Measurements from ENCODE around the gene HYAL1.
"Not testable (repeated sequence)": the region's sequence is repeated elsewhere in the genome, so short reads cannot be mapped to it uniquely, and the experiment has no call there.

HYAL1 gene

DNA sequence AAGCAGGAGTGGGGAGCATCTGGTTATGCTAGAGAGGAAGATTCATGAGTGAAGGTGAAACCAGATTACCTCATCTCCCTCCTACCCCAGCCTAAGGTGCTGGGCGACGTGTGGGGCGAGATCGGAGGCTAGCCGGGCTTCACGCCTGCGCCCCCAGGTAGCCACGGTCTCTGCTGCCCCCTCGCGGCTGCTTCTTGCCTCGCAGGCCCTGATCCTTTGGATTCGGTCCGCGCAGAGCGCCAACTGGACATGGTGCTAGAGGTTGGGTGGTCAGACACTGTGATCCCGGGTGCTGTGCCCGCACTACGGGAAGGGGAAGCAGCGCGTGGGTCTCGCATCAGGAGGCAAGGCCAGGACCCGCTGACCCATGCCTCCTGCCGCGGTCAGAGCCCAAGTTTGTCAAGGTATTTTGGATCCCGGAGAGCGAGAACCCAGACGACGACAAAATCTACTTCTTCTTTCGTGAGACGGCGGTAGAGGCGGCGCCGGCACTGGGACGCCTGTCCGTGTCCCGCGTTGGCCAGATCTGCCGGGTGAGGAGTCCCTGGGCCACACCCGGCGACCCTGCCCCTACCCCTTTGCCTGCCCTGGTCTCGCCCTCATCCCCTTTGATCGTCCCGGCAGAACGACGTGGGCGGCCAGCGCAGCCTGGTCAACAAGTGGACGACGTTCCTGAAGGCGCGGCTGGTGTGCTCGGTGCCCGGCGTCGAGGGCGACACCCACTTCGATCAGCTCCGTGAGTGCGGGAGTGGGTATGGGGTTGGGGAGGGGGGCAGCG lies 30.3 kb downstream of the HYAL1 start:
- H3K4me1 ChIP-seq (ENCODE audit: control insufficient read depth, insufficient read depth, low read length), result peaks cover 12% of the 10 kb centered on the region
- H3K27me3 ChIP-seq (ENCODE audit: control insufficient read depth, insufficient read depth, low read length), result peaks cover 44% of the 10 kb centered on the region
- no peaks in the 10 kb centered on the region for H3K9me3 ChIP-seq (ENCODE audit: control insufficient read depth, insufficient read depth, low read length)
- H3K4me3 ChIP-seq (ENCODE audit: low read depth, low read length), result peak overlapping the region; percentile 47
- no peak overlapping the region for H3K9ac ChIP-seq (ENCODE audit: low read depth, low read length)
- H3K36me3 ChIP-seq (ENCODE audit: control insufficient read depth, insufficient read depth, low read length), result peaks cover 4% of the 10 kb centered on the region

DNA sequence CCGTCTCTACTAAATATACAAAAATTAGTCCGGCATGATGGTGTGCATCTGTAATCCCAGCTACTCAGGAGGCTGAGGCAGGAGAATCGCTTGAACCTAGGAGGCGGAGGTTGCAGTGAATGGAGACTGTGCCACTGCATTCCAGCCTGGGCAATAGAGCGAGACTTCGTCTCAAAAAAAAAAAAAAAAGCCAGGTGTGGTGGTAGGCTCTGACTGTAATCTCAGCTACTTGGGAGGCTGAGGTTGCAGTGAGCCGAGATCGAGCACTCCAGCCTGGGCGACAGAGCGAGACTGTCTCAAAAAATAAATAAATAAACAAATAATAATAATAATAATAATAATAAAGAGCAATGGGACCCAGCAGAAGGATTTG lies 30.9 kb downstream of the HYAL1 start:
- not testable (repeated sequence) for H3K9me3 ChIP-seq (ENCODE audit: control insufficient read depth, insufficient read depth, low read length); H3K9ac ChIP-seq (ENCODE audit: low read depth, low read length); H3K4me3 ChIP-seq (ENCODE audit: low read depth, low read length); H3K36me3 ChIP-seq (ENCODE audit: control insufficient read depth, insufficient read depth, low read length)
- Histone ChIP-seq H3K27me3 (ENCODE audit: control insufficient read depth, insufficient read depth, low read length) (peaks cover 42% of the 10 kb centered on the region), H3K4me1 (ENCODE audit: control insufficient read depth, insufficient read depth, low read length) (peaks cover 16% of the 10 kb centered on the region)

DNA sequence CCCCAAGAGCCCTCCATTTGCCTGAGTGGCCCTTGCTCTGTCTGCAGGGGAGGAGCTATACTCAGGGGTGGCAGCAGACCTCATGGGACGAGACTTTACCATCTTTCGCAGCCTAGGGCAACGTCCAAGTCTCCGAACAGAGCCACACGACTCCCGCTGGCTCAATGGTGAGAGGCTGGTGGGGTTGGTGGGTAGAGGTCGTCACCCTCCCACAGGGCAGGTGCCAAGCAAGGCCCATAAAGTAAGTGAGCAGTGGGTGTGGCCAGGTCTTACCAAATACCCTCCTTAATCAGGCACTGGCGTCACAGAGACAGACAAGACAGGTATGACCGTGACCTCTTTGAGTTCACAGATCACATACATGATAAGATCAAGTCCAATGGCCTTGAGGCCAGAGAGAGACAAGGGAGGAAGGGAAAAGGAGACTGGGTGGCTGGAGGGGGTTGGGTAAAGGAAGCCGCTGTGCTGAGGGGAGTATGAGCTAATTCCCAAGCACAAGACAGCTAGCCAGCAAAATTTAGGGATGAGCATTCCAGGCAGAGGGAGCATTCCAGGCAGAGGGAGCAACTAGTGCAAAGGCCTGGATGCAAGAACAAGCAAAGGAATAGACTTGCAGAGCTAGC lies 31.9 kb downstream of the HYAL1 start:
- Histone ChIP-seq H3K36me3 (ENCODE audit: control insufficient read depth, insufficient read depth, low read length) (peaks cover 4% of the 10 kb centered on the region), H3K4me3 (ENCODE audit: low read depth, low read length) (no peak overlapping the region), H3K27me3 (ENCODE audit: control insufficient read depth, insufficient read depth, low read length) (peaks cover 34% of the 10 kb centered on the region), H3K4me1 (ENCODE audit: control insufficient read depth, insufficient read depth, low read length) (peaks cover 17% of the 10 kb centered on the region), H3K9me3 (ENCODE audit: control insufficient read depth, insufficient read depth, low read length) (no peaks in the 10 kb centered on the region), H3K9ac (ENCODE audit: low read depth, low read length) (no peak overlapping the region)

- Histone ChIP-seq H3K4me3 (ENCODE audit: low read depth, low read length) (no peak overlapping the region), H3K9me3 (ENCODE audit: control insufficient read depth, insufficient read depth, low read length) (no peaks in the 10 kb centered on the region), H3K9ac (ENCODE audit: low read depth, low read length) (no peak overlapping the region), H3K4me1 (ENCODE audit: control insufficient read depth, insufficient read depth, low read length) (peaks cover 17% of the 10 kb centered on the region), H3K27me3 (ENCODE audit: control insufficient read depth, insufficient read depth, low read length) (peaks cover 27% of the 10 kb centered on the region), H3K36me3 (ENCODE audit: control insufficient read depth, insufficient read depth, low read length) (peaks cover 4% of the 10 kb centered on the region)
Observed at GRCh38 chr3:50270422-50271224, 32.8 kb downstream of the HYAL1 start.

- H3K27me3 ChIP-seq (ENCODE audit: control insufficient read depth, insufficient read depth, low read length), result peaks cover 21% of the 10 kb centered on the region
- no peaks in the 10 kb centered on the region for H3K9me3 ChIP-seq (ENCODE audit: control insufficient read depth, insufficient read depth, low read length)
- peak overlapping the region; percentile 16 for H3K9ac ChIP-seq (ENCODE audit: low read depth, low read length)
- peaks cover 4% of the 10 kb centered on the region for H3K36me3 ChIP-seq (ENCODE audit: control insufficient read depth, insufficient read depth, low read length)
- no peak overlapping the region for H3K4me3 ChIP-seq (ENCODE audit: low read depth, low read length)
- peaks cover 21% of the 10 kb centered on the region for H3K4me1 ChIP-seq (ENCODE audit: control insufficient read depth, insufficient read depth, low read length)
Observed at GRCh38 chr3:50269977-50270413, 33.4 kb downstream of the HYAL1 start.

- Histone ChIP-seq H3K36me3 (ENCODE audit: control insufficient read depth, insufficient read depth, low read length) (peaks cover 4% of the 10 kb centered on the region), H3K4me1 (ENCODE audit: control insufficient read depth, insufficient read depth, low read length) (peaks cover 21% of the 10 kb centered on the region), H3K9me3 (ENCODE audit: control insufficient read depth, insufficient read depth, low read length) (no peaks in the 10 kb centered on the region), H3K9ac (ENCODE audit: low read depth, low read length) (peak overlapping the region; percentile 16), H3K4me3 (ENCODE audit: low read depth, low read length) (no peak overlapping the region), H3K27me3 (ENCODE audit: control insufficient read depth, insufficient read depth, low read length) (peaks cover 15% of the 10 kb centered on the region)
Observed at GRCh38 chr3:50269460-50269859, 33.9 kb downstream of the HYAL1 start.

DNA sequence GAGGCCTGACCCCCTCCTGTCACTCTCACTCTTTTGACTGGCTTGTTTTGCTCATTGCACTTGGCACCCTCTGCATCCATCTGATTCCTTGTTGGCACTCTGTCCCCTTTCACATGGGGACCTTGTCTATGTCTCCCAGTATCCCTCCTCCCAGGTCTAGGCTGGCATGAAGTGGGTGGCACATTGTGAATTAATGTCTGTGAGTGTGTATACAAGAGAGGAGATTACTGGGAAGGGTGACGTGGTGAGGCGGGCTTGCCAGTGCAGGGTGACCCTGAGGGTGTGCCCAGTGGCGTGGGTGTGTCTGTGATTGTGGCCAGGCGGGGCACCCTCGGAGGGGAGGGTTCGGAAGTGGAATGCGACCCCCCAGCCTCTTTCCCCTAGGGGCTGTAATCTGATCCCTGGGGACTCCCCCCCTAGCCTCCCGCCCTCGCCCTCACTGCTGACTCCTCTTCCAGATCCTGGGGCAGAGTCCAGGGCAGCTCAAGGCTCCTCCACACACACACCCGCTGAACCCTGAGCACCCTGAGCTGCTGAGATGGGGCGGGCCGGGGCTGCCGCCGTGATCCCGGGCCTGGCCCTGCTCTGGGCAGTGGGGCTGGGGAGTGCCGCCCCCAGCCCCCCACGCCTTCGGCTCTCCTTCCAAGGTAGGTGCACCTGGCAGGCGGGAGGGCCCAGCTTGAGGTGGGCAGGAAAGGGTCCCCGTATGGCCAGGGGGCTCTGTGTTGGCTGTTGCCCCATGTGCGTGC lies 34.5 kb downstream of the HYAL1 start, which contains the start of gene SEMA3B:
SEMA3B (plus strand) TSS at position 445 of the 749 bp plus-strand sequence; CDS start at position 539, 94 bp downstream.
- Histone ChIP-seq H3K4me3 (ENCODE audit: low read depth, low read length) (peak within 1 kb of the TSS; percentile 18), H3K27me3 (ENCODE audit: control insufficient read depth, insufficient read depth, low read length) (peaks cover 10% of the 10 kb centered on the region), H3K4me1 (ENCODE audit: control insufficient read depth, insufficient read depth, low read length) (peaks cover 22% of the 10 kb centered on the region), H3K9ac (ENCODE audit: low read depth, low read length) (peak within 1 kb of the TSS; percentile 16), H3K36me3 (ENCODE audit: control insufficient read depth, insufficient read depth, low read length) (peaks cover 4% of the 10 kb centered on the region), H3K9me3 (ENCODE audit: control insufficient read depth, insufficient read depth, low read length) (no peaks in the 10 kb centered on the region)

DNA sequence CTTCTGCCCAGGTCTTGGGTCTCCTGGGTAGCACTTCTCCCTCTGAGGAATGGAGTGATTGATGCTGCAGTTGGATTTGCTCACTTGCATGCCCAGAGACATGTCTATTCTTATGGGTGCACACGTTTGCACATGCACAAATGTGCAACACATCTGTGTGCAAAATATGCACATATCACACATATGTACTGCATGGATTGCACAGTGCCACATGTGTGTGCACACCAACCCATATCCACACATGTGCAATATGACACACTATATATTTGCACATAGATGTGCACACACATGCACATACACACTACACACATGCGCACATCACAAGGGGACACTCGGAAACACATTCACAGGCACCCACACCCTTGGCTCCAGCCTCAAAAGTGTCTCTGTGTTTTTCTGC lies 35.1 kb downstream of the HYAL1 start:
- Histone ChIP-seq H3K9me3 (ENCODE audit: control insufficient read depth, insufficient read depth, low read length) (no peaks in the 10 kb centered on the region), H3K36me3 (ENCODE audit: control insufficient read depth, insufficient read depth, low read length) (peaks cover 4% of the 10 kb centered on the region), H3K4me1 (ENCODE audit: control insufficient read depth, insufficient read depth, low read length) (peaks cover 26% of the 10 kb centered on the region), H3K4me3 (ENCODE audit: low read depth, low read length) (no peak overlapping the region), H3K9ac (ENCODE audit: low read depth, low read length) (no peak overlapping the region), H3K27me3 (ENCODE audit: control insufficient read depth, insufficient read depth, low read length) (peaks cover 4% of the 10 kb centered on the region)

DNA sequence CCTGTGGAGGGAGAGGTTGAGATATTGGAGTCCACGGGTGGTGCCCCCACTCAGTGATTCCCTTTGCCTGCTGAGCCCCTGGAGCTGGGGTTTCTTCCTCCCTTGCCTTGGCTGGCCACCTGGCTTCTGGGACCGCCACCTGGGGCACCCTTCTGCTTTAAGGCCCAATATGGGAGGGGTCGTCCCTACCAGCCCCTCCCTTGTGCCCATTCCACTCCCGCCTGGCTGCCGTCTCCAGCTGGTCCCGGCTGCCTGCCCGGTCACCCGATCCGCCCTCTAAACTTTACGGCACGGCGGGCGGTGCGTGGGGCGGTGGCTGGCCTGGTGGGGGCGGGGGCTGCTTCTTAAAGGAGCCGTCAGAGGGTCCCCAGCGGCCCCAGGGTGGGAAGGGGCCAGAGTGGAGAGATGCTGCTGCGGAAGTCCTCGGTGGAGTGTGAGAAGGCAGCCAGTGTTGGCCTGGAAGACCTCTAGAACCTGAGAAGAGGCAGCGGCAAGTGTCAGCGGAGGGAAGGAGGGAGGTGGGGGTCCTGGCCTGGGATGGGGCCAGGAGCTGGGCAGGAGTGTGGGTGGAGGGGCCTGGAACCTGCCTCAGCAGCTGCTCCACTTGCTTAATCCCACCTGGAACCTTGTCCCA lies 36.0 kb downstream of the HYAL1 start:
- Histone ChIP-seq H3K4me1 (ENCODE audit: control insufficient read depth, insufficient read depth, low read length) (peaks cover 26% of the 10 kb centered on the region), H3K4me3 (ENCODE audit: low read depth, low read length) (peak overlapping the region; percentile 18), H3K9me3 (ENCODE audit: control insufficient read depth, insufficient read depth, low read length) (no peaks in the 10 kb centered on the region), H3K36me3 (ENCODE audit: control insufficient read depth, insufficient read depth, low read length) (peaks cover 4% of the 10 kb centered on the region), H3K9ac (ENCODE audit: low read depth, low read length) (peak overlapping the region; percentile 12), H3K27me3 (ENCODE audit: control insufficient read depth, insufficient read depth, low read length) (no peaks in the 10 kb centered on the region)

GRCh38 chr3:50266836-50267235 lies 36.5 kb downstream of the HYAL1 start:
- Histone ChIP-seq H3K9me3 (ENCODE audit: control insufficient read depth, insufficient read depth, low read length) (no peaks in the 10 kb centered on the region), H3K27me3 (ENCODE audit: control insufficient read depth, insufficient read depth, low read length) (no peaks in the 10 kb centered on the region), H3K4me1 (ENCODE audit: control insufficient read depth, insufficient read depth, low read length) (peaks cover 26% of the 10 kb centered on the region), H3K4me3 (ENCODE audit: low read depth, low read length) (peak overlapping the region; percentile 8), H3K9ac (ENCODE audit: low read depth, low read length) (peak overlapping the region; percentile 12), H3K36me3 (ENCODE audit: control insufficient read depth, insufficient read depth, low read length) (peaks cover 4% of the 10 kb centered on the region)

GRCh38 chr3:50266017-50266416 lies 37.4 kb downstream of the HYAL1 start:
- Histone ChIP-seq H3K9me3 (ENCODE audit: control insufficient read depth, insufficient read depth, low read length) (no peaks in the 10 kb centered on the region), H3K4me3 (ENCODE audit: low read depth, low read length) (no peak overlapping the region), H3K27me3 (ENCODE audit: control insufficient read depth, insufficient read depth, low read length) (no peaks in the 10 kb centered on the region), H3K36me3 (ENCODE audit: control insufficient read depth, insufficient read depth, low read length) (peaks cover 4% of the 10 kb centered on the region), H3K4me1 (ENCODE audit: control insufficient read depth, insufficient read depth, low read length) (peaks cover 26% of the 10 kb centered on the region), H3K9ac (ENCODE audit: low read depth, low read length) (no peak overlapping the region)
